Upper lobe of left lung (tissue), 4 donors: Measurements from ENCODE around the gene GLRB.

Experiments used
- POLR2A ChIP-seq, 4 donors: fragments of 450-650 bp; IDR thresholded peaks; one replicate each; pipeline ENCODE4 v1.5.1; 2016 to 2017; ENCODE audit warnings: antibody characterized with exemption in 4 of 4, mild to moderate bottlenecking in 2 of 4
- POLR2AphosphoS5 ChIP-seq, 2 donors: sonication (generic); formaldehyde crosslinking; IDR thresholded peaks; one replicate each; pipeline ENCODE4 v1.5.1; 2017; ENCODE audit warnings: antibody characterized with exemption in 2 of 2
- TF ChIP-seq, protein P1 (sequence below), 6 experiments: fragments of 450-650 bp in 4 of 6; fragments of 200-600 bp in 2 of 6; sonication (generic) in 2 of 6; IDR thresholded peaks; one replicate each; pipeline ENCODE4 v1.5.1; 2016 to 2019; ENCODE audit warnings: antibody characterized with exemption in 6 of 6

DNA sequence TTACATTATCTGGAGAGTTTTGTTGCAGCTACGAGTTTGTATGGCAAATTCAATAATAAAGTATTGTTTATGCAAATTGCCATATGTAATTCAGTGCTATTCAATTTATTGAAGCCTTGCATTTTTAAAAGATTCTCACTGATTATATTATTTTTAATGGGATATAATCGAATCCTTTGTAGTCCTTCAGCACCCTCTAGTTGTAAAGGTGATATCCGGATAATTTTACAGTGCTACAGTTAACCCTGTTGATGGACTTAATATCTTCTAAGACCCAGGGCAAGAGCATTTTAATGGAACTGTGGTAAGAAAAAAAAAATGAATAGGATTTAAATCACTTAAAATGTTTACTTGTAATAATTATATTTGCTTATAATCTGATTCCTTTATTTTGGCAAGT is 96.1 kb downstream of the GLRB start:
- no peak for TF ChIP-seq POLR2A (IDR thresholded peaks at IDR 0.05)
- TF ChIP-seq, protein P1, sequence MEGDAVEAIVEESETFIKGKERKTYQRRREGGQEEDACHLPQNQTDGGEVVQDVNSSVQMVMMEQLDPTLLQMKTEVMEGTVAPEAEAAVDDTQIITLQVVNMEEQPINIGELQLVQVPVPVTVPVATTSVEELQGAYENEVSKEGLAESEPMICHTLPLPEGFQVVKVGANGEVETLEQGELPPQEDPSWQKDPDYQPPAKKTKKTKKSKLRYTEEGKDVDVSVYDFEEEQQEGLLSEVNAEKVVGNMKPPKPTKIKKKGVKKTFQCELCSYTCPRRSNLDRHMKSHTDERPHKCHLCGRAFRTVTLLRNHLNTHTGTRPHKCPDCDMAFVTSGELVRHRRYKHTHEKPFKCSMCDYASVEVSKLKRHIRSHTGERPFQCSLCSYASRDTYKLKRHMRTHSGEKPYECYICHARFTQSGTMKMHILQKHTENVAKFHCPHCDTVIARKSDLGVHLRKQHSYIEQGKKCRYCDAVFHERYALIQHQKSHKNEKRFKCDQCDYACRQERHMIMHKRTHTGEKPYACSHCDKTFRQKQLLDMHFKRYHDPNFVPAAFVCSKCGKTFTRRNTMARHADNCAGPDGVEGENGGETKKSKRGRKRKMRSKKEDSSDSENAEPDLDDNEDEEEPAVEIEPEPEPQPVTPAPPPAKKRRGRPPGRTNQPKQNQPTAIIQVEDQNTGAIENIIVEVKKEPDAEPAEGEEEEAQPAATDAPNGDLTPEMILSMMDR (IDR thresholded peaks at IDR 0.05): no peak
- TF ChIP-seq POLR2AphosphoS5 (IDR thresholded peaks at IDR 0.05): no peak
